Measurements from ENCODE around the gene DCDC1.
"Not testable (repeated sequence)": the region's sequence is repeated elsewhere in the genome, so short reads cannot be mapped to it uniquely, and the experiment has no call there.

Gene DCDC1

GRCh38 chr11:31325160-31325559, 44.4 kb downstream of the DCDC1 start:
- DNase-seq: no peak

GRCh38 chr11:31323145-31323544, 46.4 kb downstream of the DCDC1 start:
- DNase-seq: no peak

GRCh38 chr11:31321494-31321893, 48.0 kb downstream of the DCDC1 start:
- DNase-seq: not testable (repeated sequence)

GRCh38 chr11:31303644-31304180, 65.8 kb downstream of the DCDC1 start:
- no peak for DNase-seq

- DNase-seq: no peak
Measured at GRCh38 chr11:31301549-31302510, 67.7 kb downstream of the DCDC1 start.

GRCh38 chr11:31295308-31295707, 74.2 kb downstream of the DCDC1 start:
- DNase-seq: no peak

GRCh38 chr11:31273527-31273926, 96.0 kb downstream of the DCDC1 start:
- not testable (repeated sequence) for DNase-seq

- DNase-seq: no peak
Measured at GRCh38 chr11:31267720-31268119, 101.8 kb downstream of the DCDC1 start.

- DNase-seq: no peak
Measured at GRCh38 chr11:31264834-31265233, 104.7 kb downstream of the DCDC1 start.

- DNase-seq: no peak
Measured at GRCh38 chr11:31262761-31263160, 106.8 kb downstream of the DCDC1 start.

GRCh38 chr11:31259797-31260196, 109.7 kb downstream of the DCDC1 start:
- DNase-seq: no peak

GRCh38 chr11:31254415-31254814, 115.1 kb downstream of the DCDC1 start:
- DNase-seq: no peak

GRCh38 chr11:31248768-31249167, 120.8 kb downstream of the DCDC1 start:
- no peak for DNase-seq

- DNase-seq: no peak
Measured at GRCh38 chr11:31247321-31247720, 122.2 kb downstream of the DCDC1 start.

- no peak for DNase-seq
Measured at GRCh38 chr11:31246451-31247165, 122.9 kb downstream of the DCDC1 start.

GRCh38 chr11:31243706-31244105, 125.8 kb downstream of the DCDC1 start:
- no peak for DNase-seq

GRCh38 chr11:31240340-31240904, 129.1 kb downstream of the DCDC1 start:
- DNase-seq: peak; percentile 14

- DNase-seq: no peak
Measured at GRCh38 chr11:31237819-31238760, 131.4 kb downstream of the DCDC1 start.

GRCh38 chr11:31236143-31236542, 133.4 kb downstream of the DCDC1 start:
- no peak for DNase-seq

GRCh38 chr11:31233425-31233824, 136.1 kb downstream of the DCDC1 start:
- no peak for DNase-seq

GRCh38 chr11:31231601-31232000, 137.9 kb downstream of the DCDC1 start:
- no peak for DNase-seq

- no peak for DNase-seq
Measured at GRCh38 chr11:31218847-31219246, 150.7 kb downstream of the DCDC1 start.
